GM21737 (cell line): Measurements from ENCODE around the gene TYRO3.

ENCODE experiments used
- ATAC-seq: cut with Tn5 transposase; IDR thresholded peaks from one replicate; pipeline ENCODE4 v1.9.1; 2021; ENCODE audit warnings: mild to moderate bottlenecking, moderate library complexity; ENCODE audit not compliant: unreplicated experiment

Gene TYRO3

DNA sequence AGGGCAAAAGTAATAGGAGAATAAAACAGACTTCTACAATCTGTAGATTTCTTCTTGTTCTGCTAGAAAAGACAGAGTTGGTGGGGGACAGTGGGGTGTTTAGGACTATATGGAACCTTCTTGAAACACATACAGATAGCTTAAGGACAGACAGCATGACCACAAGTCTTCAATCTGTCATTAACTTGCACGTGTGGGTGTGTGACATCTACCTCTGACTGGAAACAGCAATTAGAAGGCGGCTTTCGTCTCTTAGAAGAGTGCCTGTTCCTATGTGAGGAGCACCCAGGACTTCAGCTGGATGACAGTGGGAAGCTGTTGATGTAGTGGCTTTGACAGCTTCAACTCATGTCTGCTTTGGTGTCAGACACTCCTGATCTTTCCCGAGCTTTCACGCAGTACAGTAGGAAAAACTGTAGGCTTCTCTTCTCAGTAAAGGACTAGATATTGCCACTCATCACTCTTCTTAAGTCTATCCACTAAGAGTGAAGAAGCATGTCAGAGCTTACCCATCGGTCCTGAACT, 44.5 kb downstream of the TYRO3 start:
- ATAC-seq, result no peak

GRCh38 chr15:41603941-41604911, 45.2 kb downstream of the TYRO3 start:
- ATAC-seq, result no peak

- ATAC-seq, result no peak
These were observed 46.6 kb downstream of the TYRO3 start for GRCh38 chr15:41605566-41605965.

GRCh38 chr15:41606997-41607396, 48.0 kb downstream of the TYRO3 start:
- no peak for ATAC-seq

DNA sequence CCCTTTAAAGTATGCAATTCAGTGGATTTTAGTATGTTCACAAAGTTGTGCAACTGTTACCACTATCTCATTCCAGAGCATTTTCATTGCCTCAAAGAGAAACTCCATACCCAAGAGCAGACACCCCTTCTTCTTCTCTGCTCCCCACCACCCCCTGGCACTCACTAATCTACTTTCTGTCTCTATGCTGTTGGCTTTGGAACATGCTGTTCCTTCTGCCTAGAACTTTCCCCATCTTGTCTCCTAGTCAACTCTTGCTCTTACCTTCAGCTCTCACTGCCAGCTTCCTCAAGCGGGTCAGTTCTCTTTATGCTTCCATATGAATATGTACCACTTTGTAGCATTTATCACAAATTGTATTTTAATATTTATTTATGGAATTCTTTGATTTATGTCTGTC, 50.1 kb downstream of the TYRO3 start:
- ATAC-seq, result no peak

GRCh38 chr15:41610048-41610447, 51.0 kb downstream of the TYRO3 start:
- no peak for ATAC-seq

GRCh38 chr15:41620536-41621199, 61.7 kb downstream of the TYRO3 start:
- ATAC-seq, result no peak

GRCh38 chr15:41621200-41622193, 62.5 kb downstream of the TYRO3 start:
- peak; percentile 62 for ATAC-seq

DNA sequence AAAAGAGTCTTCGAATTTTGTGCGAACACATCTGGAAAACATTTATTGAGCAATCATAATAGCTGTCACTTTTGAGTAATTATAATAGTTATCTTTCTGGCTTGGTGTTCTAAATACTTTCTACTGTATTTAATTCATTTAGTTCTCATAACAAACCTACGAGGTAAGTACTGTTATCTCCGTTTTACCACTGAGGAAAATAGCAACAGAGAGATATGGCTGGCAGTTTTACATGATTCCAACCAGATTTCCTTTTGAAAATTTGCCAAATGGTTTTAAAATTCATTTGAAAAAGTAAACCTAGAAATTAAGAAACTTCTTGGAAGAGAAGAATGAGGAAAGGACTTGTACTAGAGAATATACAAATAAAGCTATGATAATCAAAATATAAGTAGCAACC, 63.9 kb downstream of the TYRO3 start:
- no peak for ATAC-seq

DNA sequence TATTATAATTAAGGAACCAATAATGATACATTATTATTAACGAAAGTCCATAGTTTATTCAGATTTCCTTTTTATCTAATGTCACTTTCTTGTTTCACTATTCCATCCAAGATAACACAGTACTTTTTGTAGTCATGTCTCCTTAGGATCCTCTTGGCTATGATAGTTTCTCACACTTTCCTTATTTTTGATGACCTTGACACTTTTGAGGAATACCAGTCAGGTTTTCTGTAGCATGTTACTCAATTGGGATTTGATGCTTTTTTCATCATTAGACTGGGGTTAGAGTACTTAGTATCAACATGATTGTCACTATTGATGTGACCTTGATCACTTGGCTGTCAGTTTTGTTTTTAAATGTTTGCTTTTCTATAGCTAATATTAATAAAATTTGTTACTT, 68.2 kb downstream of the TYRO3 start:
- no peak for ATAC-seq

DNA sequence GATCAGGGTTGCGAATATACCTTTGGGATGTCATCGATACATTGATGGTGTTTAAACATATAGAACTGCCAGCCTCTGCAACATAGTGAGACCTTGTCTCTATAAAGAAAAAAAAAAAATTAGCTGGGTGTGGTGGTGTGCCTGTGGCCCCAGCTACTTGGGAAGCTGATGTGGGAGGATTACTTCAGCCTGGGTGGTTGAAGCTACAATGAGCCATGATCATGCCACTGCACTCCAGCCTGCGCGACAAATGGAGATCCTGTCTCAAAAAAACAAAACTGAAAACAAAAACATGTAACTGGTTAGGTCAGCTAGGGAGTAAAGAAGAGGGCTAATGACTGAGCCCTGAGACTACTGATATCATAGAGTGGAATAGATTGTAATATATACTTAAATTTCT, 70.5 kb downstream of the TYRO3 start:
- ATAC-seq, result no peak

DNA sequence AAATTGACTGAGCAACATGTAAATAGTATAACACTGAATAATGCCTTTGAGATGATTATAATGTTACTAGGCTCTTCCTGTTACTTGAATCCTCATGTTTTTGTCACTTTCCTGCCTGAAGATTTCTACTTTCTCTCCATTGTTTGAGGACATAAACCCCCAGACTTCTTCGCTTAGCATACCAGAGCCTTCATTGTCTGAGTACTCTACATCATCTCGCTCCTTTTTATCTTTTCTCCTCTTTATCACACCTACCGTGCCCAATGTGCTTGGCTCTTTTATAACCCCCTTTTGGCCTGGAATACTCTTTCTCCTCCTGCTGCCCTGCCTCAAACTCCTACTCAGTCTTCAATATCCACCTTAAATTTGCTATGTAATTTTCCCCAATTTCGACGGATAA, 70.9 kb downstream of the TYRO3 start:
- ATAC-seq, result no peak

DNA sequence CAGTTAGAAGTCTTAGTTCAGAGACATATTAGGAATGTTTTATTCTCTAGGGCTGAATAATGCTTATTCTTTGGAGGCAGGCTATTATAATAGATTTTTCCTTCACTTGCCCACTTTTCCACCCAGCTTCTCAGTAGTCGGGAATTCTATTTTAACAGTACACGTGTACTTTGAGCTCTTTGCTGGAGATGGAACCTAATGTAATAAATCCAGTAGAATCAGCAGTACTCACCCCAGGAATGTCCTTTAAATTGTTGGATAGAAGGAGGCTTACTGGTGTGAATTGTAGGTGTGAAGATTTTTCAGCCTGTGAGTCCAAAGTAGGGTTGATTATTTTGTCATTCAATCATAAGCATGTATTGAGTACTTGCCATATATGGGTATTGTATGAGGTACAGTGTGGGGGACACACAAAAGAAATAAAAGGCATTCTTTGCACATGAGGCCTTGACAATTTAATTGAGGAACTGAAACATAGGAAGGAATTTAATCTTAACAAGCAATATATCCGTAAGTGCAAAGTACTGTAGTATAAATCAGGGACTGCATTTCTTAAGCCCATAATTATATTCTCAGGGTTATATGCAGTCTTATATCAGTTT, 71.7 kb downstream of the TYRO3 start:
- no peak for ATAC-seq

DNA sequence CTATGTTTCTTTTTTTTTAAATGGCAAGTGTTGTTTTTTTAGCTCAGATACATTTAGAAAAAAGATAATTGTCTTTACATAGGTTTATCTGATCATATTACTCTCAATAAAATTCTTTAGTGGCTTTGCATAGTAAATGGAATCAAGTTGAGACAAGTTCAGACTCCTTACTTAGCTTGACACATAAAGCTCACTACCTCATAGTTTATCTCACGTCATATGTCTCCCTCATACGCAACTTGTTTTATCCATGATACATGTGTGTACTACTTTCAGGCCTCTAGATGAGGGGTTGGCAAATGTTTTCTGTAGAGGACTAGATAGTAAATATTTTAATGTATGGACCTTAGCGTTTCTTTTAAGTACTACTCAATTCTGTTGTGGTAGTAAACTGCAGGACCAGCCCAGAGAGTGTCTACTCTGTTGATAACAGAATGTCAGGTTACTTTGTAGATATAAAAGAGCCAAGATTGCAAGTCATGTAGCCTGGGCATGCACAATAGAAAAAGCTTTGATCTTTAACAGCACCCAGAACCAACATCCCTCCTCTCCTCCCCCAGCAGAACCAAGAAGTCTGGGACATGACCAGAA, 73.0 kb downstream of the TYRO3 start:
- no peak for ATAC-seq
